Gastroesophageal sphincter (tissue), 4 donors: Measurements from ENCODE around the gene ZNF296. TPM values are rescaled to one million over a fixed set of nuclear protein-coding genes. Genes with fewer than 3 reads are reported as not detected.

Experiments
- ATAC-seq: fragments of 150-250 bp; one replicate; pipeline ENCODE4 v1.9.1; 2016; ENCODE audit warnings: mild to moderate bottlenecking, moderate library complexity
- H3K27ac ChIP-seq, 4 donors: fragments of 200-600 bp; sonication (generic) in 3 of 4; 1 replicate in 3 of 4; 2 replicates in 1 of 4; pipeline ENCODE4 v1.5.1; 2016 to 2019
- H3K27me3 ChIP-seq: fragments of 200-600 bp; sonication (generic); one replicate; pipeline ENCODE4 v1.5.1; 2019
- H3K36me3 ChIP-seq, 2 donors: fragments of 200-600 bp; sonication (generic); one replicate each; pipeline ENCODE4 v1.5.1; 2019; ENCODE audit warnings: control low read depth in 1 of 2
- H3K4me1 ChIP-seq, 3 donors: fragments of 200-600 bp; sonication (generic); 1 replicate in 2 of 3; 2 replicates in 1 of 3; pipeline ENCODE4 v1.5.1; 2016 to 2019; ENCODE audit warnings: control low read depth in 2 of 3
- H3K4me3 ChIP-seq, 2 donors: fragments of 200-600 bp; sonication (generic); one replicate each; pipeline ENCODE4 v1.5.1; 2019; ENCODE audit warnings: mild to moderate bottlenecking in 1 of 2, moderate library complexity in 1 of 2
- H3K9me3 ChIP-seq, 3 donors: fragments of 200-600 bp; sonication (generic); one replicate each; pipeline ENCODE4 v1.5.1; 2017 to 2019; ENCODE audit warnings: control low read depth in 2 of 3
- EP300 ChIP-seq: sonication (generic); formaldehyde crosslinking; IDR thresholded peaks from one replicate; pipeline ENCODE4 v1.6.1; 2017; ENCODE audit warnings: antibody characterized with exemption, mild to moderate bottlenecking
- POLR2A ChIP-seq, 2 donors: fragments of 450-650 bp; IDR thresholded peaks; one replicate each; pipeline ENCODE4 v1.6.1; 2017; ENCODE audit warnings: antibody characterized with exemption in 2 of 2, mild to moderate bottlenecking in 2 of 2, moderate library complexity in 1 of 2
- POLR2AphosphoS5 ChIP-seq: sonication (generic); formaldehyde crosslinking; IDR thresholded peaks from one replicate; pipeline ENCODE4 v1.6.1; 2017; ENCODE audit warnings: antibody characterized with exemption
- WGBS, 2 donors: methylation state at CpG; one replicate each; pipeline ENCODE4 v1.1.5; 2018; ENCODE audit warnings: low coverage in 1 of 2; 5-methylcytosine and 5-hydroxymethylcytosine counted together
- total RNA-seq, 4 donors: library from RNA; depleted of rRNA; stranded (reverse); fragments of >200 nt; gene quantifications; one replicate each; pipeline ENCODE4 v1.1.0, GENCODE V29; 2016
- TF ChIP-seq, protein P1 (sequence below), 4 experiments: fragments of 200-600 bp in 2 of 4; fragments of 450-650 bp in 2 of 4; sonication (generic) in 1 of 4; IDR thresholded peaks; one replicate each; pipeline ENCODE4 v1.5.1; 2017 to 2019; ENCODE audit warnings: antibody characterized with exemption in 4 of 4, mild to moderate bottlenecking in 2 of 4, moderate library complexity in 2 of 4

The ZNF296 gene
- total RNA-seq, 4 donors from 2014 or later, result 0.50 TPM; not detected in 3

DNA sequence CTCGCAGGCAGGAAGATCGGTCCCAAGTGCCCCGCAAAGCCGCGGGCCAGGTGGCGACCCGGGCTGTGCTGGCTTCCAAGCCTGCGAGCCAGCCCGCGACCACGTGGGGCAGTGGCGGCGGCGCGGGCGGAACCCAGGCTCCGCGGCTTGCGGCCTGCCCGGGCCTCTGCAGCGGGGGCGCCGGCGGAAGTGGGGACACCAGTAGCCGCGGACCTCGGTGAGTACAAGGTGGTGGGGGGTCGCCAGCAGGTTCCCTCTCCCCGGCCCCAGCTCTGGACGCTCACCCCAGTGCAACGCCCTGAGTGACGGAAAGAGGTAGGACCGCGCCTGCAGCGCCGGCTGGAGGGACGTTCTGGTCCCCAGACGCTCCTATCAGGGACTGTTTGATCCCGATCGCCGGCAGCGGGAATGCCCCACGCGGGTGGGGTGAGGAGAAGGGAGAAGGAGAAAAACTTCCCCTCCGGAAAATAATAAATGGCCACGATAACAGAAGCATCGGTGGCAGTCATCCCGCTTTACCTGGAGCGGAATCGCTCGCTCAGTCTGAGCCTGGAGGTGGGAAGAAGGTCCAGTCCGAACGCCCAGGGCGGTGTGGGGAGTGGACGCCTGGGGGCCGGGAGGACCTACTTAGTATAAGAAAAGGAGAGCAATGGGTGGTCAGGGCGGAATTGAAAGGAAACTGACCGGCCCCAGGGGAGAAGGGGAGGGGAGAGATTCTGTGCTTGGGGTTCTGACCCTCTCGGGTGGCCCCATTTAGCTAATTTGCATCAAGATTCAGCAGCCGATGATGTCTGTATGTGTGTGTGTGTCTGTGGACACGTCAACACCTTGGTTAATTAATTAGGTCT lies 3.0 kb upstream of the ZNF296 start, which contains the start of gene GEMIN7:
Gene GEMIN7 (plus strand): TSS at position 198 of the 848 bp plus-strand sequence. CDS start 10,855 bp downstream, outside the sequence.
- Histone ChIP-seq H3K27me3 (no peaks in the 10 kb centered on the region), H3K4me1 (peaks cover 0 to 61% (median 16%) of the 10 kb centered on the region in 3 donors), H3K9me3 (no peaks in the 10 kb centered on the region), H3K4me3 (peak within 1 kb of the TSS; percentile 56 to 76), H3K36me3 (peaks cover 0 to 24% of the 10 kb centered on the region in 2 donors), H3K27ac (peak within 1 kb of the TSS in 3 of 4 donors; percentile 70 to 74 (median 73))
- TF ChIP-seq EP300 (no peak), POLR2A (IDR thresholded peaks at IDR 0.05) (peak; percentile 34 to 44), POLR2AphosphoS5 (no peak)
- TF ChIP-seq, protein P1, sequence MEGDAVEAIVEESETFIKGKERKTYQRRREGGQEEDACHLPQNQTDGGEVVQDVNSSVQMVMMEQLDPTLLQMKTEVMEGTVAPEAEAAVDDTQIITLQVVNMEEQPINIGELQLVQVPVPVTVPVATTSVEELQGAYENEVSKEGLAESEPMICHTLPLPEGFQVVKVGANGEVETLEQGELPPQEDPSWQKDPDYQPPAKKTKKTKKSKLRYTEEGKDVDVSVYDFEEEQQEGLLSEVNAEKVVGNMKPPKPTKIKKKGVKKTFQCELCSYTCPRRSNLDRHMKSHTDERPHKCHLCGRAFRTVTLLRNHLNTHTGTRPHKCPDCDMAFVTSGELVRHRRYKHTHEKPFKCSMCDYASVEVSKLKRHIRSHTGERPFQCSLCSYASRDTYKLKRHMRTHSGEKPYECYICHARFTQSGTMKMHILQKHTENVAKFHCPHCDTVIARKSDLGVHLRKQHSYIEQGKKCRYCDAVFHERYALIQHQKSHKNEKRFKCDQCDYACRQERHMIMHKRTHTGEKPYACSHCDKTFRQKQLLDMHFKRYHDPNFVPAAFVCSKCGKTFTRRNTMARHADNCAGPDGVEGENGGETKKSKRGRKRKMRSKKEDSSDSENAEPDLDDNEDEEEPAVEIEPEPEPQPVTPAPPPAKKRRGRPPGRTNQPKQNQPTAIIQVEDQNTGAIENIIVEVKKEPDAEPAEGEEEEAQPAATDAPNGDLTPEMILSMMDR (IDR thresholded peaks at IDR 0.05), result peak in 3 of 4 experiments; percentile 22 to 50 (median 45)
- peak; percentile 78 for ATAC-seq
- WGBS, 2 donors, result 0% methylated on average over 16 to 21 of the region's 61 CpGs

DNA sequence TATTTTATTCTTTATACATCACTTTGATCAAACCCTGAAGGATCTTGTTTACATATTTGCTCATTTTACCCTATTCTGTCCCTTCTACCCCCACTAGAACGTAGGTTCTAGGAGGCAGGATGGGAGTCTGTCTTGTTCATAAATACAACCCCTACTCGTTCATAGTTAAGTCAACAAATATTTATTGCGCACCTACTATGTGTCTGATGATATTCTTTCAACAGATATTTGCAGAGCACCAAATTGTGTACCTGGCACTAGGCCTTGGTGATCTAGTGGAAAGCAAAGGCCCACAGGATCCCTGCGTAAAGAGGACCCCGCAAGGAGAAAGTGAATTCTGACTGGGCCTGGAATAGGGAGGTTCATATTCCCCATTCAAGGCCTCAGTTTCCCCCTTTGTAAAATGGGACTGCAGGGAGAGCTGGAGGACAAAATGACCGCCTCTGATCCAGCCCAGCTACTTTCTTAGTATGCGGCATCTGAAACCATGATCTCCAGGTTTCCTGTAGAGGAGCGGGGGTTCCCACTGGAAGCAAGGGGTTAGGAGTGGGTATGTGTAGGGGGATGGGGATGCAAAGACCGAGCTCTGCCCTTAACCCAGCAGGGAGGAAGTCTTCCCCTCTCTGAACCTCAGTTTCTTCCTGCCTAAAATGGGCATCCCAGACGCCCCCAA lies 2.2 kb upstream of the ZNF296 start:
- Histone ChIP-seq H3K27me3 (no peaks in the 10 kb centered on the region), H3K4me3 (peak overlapping the region; percentile 56 to 76), H3K4me1 (peaks cover 0 to 61% (median 16%) of the 10 kb centered on the region in 3 donors), H3K27ac (peak overlapping the region in 3 of 4 donors; percentile 70 to 74 (median 73)), H3K9me3 (no peaks in the 10 kb centered on the region), H3K36me3 (peaks cover 0 to 22% of the 10 kb centered on the region in 2 donors)
- ATAC-seq, result peak; percentile 3
- TF ChIP-seq POLR2AphosphoS5 (no peak), EP300 (no peak)
- 73 to 75% methylated on average over 4 to 6 of the region's 10 CpGs for WGBS, 2 donors

DNA sequence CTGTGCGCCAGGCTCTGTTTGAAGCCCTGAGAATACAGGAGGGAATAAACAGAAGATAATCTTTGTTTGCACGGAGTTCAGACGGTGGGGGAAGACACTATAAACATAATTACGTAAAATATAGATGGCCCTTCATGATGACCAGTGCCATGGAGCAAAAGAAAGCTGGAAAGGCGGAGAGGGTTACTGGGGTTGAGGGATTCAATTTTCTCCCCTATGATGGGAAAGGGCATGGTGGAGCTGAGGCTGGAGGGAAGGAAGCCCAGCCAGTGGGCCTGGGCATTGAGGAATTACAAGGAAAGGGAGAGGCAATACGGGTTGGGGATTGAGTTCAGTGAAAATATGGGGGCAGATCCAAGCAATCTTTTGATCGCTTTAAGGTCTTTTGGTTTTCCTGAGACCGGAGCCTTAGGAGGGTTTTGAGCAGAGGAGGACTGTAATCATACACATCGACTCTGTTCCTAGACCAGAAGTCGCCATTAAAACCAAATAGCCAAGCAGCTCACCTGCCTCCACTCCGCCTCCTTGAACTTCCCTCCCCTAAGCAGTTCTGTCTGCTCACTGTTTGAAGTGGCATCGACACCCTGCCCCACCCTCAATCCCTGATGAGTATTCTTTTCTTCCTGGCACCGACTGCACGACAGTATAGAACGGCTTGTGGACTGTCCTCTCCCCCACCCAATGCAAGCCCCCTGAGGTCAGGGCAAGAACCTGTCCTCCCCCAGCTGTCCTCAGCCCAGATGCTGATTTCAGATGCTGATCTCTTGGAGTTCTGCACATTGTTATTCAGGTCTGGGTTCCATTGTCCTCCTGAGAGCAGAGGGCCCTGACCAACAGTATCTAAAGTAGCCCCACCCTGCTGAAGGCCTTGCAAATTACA lies 813 bp upstream of the ZNF296 start:
- Histone ChIP-seq H3K4me1 (peaks cover 0 to 61% (median 16%) of the 10 kb centered on the region in 3 donors), H3K27ac (peak overlapping the region in 3 of 4 donors; percentile 53 to 72 (median 69)), H3K9me3 (no peaks in the 10 kb centered on the region), H3K4me3 (peak overlapping the region in 1 of 2 donors; percentile 56), H3K36me3 (peaks cover 0 to 10% of the 10 kb centered on the region in 2 donors), H3K27me3 (no peaks in the 10 kb centered on the region)
- no peak for ATAC-seq
- no peak for TF ChIP-seq EP300
- TF ChIP-seq, protein P1 (IDR thresholded peaks at IDR 0.05), result no peak
- no peak for TF ChIP-seq POLR2A (IDR thresholded peaks at IDR 0.05)
- TF ChIP-seq POLR2AphosphoS5, result no peak
- WGBS, 2 donors, result 67 to 68% methylated on average over 9 to 13 of the region's 15 CpGs

DNA sequence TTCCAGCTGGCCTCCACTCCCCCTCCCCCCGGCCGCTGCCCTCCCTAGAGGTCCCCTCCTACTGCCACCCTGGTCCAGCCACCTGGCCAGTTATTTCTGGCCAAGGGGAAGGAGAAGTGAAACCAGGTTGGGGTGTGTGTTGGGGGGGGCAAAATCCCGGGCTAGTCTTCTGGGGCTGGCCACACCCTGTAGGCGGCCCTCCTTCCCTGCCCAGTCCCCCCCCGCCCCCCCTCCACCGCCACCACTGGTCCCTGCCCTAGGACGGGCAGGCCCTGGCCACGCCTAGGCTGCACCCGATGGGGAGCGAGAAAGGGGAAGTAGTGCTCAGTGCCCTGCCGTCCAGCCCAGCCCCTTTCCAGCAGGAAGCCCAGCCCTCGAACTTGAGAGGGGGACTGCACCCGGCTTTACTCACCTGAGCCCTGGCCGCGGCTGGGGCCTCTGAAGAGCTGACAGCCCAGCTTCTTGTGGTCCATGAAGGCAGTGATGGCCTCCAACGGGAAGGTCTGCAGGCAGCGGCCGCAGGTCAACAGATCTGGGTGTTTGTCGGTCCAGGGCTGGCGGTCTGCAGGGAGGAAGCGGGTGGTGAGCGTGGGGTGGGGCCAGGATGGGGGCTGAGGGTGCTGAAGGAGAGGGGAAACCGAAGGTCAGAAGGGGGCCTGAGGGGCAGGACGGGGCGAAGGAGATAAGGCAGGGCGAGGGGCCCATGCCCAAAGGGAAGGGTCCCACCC lies 813 bp downstream of the ZNF296 start:
- peak overlapping the region in 3 of 4 donors; percentile 53 to 72 (median 69) for H3K27ac ChIP-seq
- ATAC-seq, result peak; percentile 62
- H3K4me3 ChIP-seq, result peak overlapping the region; percentile 6 to 56
- H3K4me1 ChIP-seq, result peaks cover 0 to 49% (median 15%) of the 10 kb centered on the region in 3 donors
- no peaks in the 10 kb centered on the region for H3K27me3 ChIP-seq
- TF ChIP-seq, protein P1 (IDR thresholded peaks at IDR 0.05), result no peak
- TF ChIP-seq EP300, result no peak
- no peak for TF ChIP-seq POLR2AphosphoS5
- TF ChIP-seq POLR2A (IDR thresholded peaks at IDR 0.05), result no peak
- no peaks in the 10 kb centered on the region for H3K9me3 ChIP-seq
- WGBS, 2 donors, result 19 to 45% methylated on average over 3 to 4 of the region's 26 CpGs
- H3K36me3 ChIP-seq, result peaks cover 0 to 19% of the 10 kb centered on the region in 2 donors
